Hepatocyte (in vitro differentiated cells): ENCODE measurements around the gene ADAM12. TPM values are rescaled to one million over a fixed set of nuclear protein-coding genes. Genes with fewer than 3 reads are reported as not detected.

Experiments used
- DNase-seq: peaks from one replicate; pipeline ENCODE4 v3.0.0-alpha.2; 2016; ENCODE audit warnings: low spot score
- H2AFZ ChIP-seq: fragments of 200-600 bp; sonication (generic); 2 replicates; pipeline ENCODE4 v1.6.0; 2016; ENCODE audit warnings: antibody characterized with exemption, mild to moderate bottlenecking
- H3K27ac ChIP-seq: fragments of 200-600 bp; sonication (generic); 2 replicates; pipeline ENCODE4 v1.5.1; 2016; ENCODE audit warnings: mild to moderate bottlenecking
- H3K27me3 ChIP-seq: fragments of 200-600 bp; sonication (generic); 2 replicates; pipeline ENCODE4 v1.6.1; 2016
- H3K36me3 ChIP-seq: fragments of 200-600 bp; sonication (generic); replicated peaks from 2 replicates; pipeline ENCODE4 v1.5.1; 2016; ENCODE audit warnings: low read depth; ENCODE audit not compliant: insufficient read depth
- H3K4me1 ChIP-seq: fragments of 200-600 bp; sonication (generic); 2 replicates; pipeline ENCODE4 v1.5.1; 2016; ENCODE audit warnings: mild to moderate bottlenecking, moderate library complexity; ENCODE audit not compliant: insufficient read depth
- H3K4me2 ChIP-seq: fragments of 200-600 bp; sonication (generic); 2 replicates; pipeline ENCODE4 v1.6.0; 2016
- H3K4me3 ChIP-seq: fragments of 200-600 bp; sonication (generic); 2 replicates; pipeline ENCODE4 v1.5.1; 2016; ENCODE audit warnings: mild to moderate bottlenecking
- H3K79me2 ChIP-seq: fragments of 200-600 bp; sonication (generic); 2 replicates; pipeline ENCODE4 v1.6.0; 2017; ENCODE audit warnings: mild to moderate bottlenecking
- H3K9me2 ChIP-seq: fragments of 200-600 bp; sonication (generic); replicated peaks from 2 replicates; pipeline ENCODE4 v1.6.0; 2017; ENCODE audit warnings: mild to moderate bottlenecking; ENCODE audit not compliant: insufficient read depth
- H3K9me3 ChIP-seq: fragments of 200-600 bp; sonication (generic); 2 replicates; pipeline ENCODE4 v1.5.1; 2016; ENCODE audit warnings: low read depth, mild to moderate bottlenecking
- H4K20me1 ChIP-seq: fragments of 200-600 bp; sonication (generic); 2 replicates; pipeline ENCODE4 v1.6.0; 2016; ENCODE audit warnings: mild to moderate bottlenecking; ENCODE audit not compliant: insufficient read depth, poor library complexity, severe bottlenecking
- EZH2 ChIP-seq: fragments of 200-600 bp; sonication (generic); IDR thresholded peaks from 2 replicates; pipeline ENCODE4 v1.6.1; 2016; ENCODE audit warnings: antibody characterized with exemption, mild to moderate bottlenecking, borderline replicate concordance
- EZH2phosphoT487 ChIP-seq: fragments of 200-600 bp; sonication (generic); IDR thresholded peaks from one replicate; pipeline ENCODE4 v1.6.1; 2018; ENCODE audit warnings: antibody characterized with exemption, mild to moderate bottlenecking, low read depth, moderate library complexity; ENCODE audit not compliant: unreplicated experiment, severe bottlenecking
- WGBS: methylation state at CpG from one replicate; pipeline ENCODE4 v1.1.6; 2016; ENCODE audit warnings: low lambda C conversion rate; ENCODE audit errors: missing lambda C conversion rate; 5-methylcytosine and 5-hydroxymethylcytosine counted together
- polyA plus RNA-seq: library from polyadenylated mRNA; unstranded; fragments of >200 nt; fragmentation: Nextera tagmentation; extraction: Ambion mirVana; gene quantifications from 2 replicates; pipeline ENCODE4 v1.2.1, GENCODE V29; 2016
- total RNA-seq: library from RNA; depleted of rRNA; stranded (reverse); fragments of >200 nt; gene quantifications from 2 replicates; pipeline ENCODE4 v1.2.3, GENCODE V29; 2014
- TF ChIP-seq, protein P1 (sequence below): fragments of 200-600 bp; sonication (generic); IDR thresholded peaks from 2 replicates; pipeline ENCODE4 v1.5.1; 2016; ENCODE audit warnings: antibody characterized with exemption, mild to moderate bottlenecking; ENCODE audit not compliant: poor library complexity

The ADAM12 gene
- total and polyA plus RNA-seq, 2 experiments from 2014 or later, result 4.9 to 11.3 TPM

- Histone ChIP-seq H3K4me3 (no peak overlapping the region), H3K27ac (no peak overlapping the region), H3K4me1 (no peaks in the 10 kb centered on the region), H2AFZ (no peak overlapping the region), H3K27me3 (no peaks in the 10 kb centered on the region), H3K79me2 (no peaks in the 10 kb centered on the region), H3K4me2 (no peak overlapping the region), H3K36me3 (no peaks in the 10 kb centered on the region), H3K9me3 (no peaks in the 10 kb centered on the region), H4K20me1 (no peaks in the 10 kb centered on the region), H3K9me2 (no peaks in the 10 kb centered on the region)
- TF ChIP-seq EZH2phosphoT487, result no peak
- TF ChIP-seq EZH2, result no peak
- TF ChIP-seq, protein P1, sequence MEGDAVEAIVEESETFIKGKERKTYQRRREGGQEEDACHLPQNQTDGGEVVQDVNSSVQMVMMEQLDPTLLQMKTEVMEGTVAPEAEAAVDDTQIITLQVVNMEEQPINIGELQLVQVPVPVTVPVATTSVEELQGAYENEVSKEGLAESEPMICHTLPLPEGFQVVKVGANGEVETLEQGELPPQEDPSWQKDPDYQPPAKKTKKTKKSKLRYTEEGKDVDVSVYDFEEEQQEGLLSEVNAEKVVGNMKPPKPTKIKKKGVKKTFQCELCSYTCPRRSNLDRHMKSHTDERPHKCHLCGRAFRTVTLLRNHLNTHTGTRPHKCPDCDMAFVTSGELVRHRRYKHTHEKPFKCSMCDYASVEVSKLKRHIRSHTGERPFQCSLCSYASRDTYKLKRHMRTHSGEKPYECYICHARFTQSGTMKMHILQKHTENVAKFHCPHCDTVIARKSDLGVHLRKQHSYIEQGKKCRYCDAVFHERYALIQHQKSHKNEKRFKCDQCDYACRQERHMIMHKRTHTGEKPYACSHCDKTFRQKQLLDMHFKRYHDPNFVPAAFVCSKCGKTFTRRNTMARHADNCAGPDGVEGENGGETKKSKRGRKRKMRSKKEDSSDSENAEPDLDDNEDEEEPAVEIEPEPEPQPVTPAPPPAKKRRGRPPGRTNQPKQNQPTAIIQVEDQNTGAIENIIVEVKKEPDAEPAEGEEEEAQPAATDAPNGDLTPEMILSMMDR, result peak; percentile 41
- peak; percentile 29 for DNase-seq
- WGBS, result 69% methylated on average over 10 of the region's 10 CpGs
These were observed 227.2 kb downstream of the ADAM12 start for GRCh38 chr10:126160971-126161630.

DNA sequence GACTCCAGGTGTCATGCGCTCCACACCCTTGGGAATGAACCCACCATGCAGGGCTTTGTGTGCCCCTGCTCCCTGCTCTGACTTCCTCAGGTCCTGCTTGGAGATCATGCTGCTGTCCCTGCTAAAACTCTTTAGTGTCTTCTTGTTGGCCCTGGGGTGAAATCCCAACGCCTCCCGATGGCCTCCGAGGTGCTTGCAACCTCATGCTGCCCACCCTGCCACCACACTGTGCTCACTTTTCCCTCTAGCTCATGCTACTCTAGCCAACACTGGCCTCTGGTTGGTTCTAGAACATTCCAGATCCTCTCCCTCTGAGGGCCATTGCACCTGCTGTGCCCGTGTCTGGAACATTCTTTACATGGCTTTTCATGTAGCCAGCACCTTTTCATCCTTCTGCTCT, 227.7 kb downstream of the ADAM12 start:
- Histone ChIP-seq H3K4me3 (no peak overlapping the region), H3K9me3 (no peaks in the 10 kb centered on the region), H3K4me2 (no peak overlapping the region), H4K20me1 (no peaks in the 10 kb centered on the region), H3K27ac (no peak overlapping the region), H3K36me3 (no peaks in the 10 kb centered on the region), H3K79me2 (no peaks in the 10 kb centered on the region), H3K9me2 (no peaks in the 10 kb centered on the region), H3K27me3 (no peaks in the 10 kb centered on the region), H2AFZ (no peak overlapping the region), H3K4me1 (no peaks in the 10 kb centered on the region)
- WGBS, result 66% methylated on average over 4 of the region's 5 CpGs
- no peak for TF ChIP-seq EZH2phosphoT487
- no peak for DNase-seq

- WGBS, result 84% methylated on average over 11 of the region's 20 CpGs
- TF ChIP-seq, protein P1, result no peak
- TF ChIP-seq EZH2phosphoT487 (no peak), EZH2 (no peak)
- Histone ChIP-seq H3K9me3 (no peaks in the 10 kb centered on the region), H3K4me2 (no peak overlapping the region), H3K4me3 (no peak overlapping the region), H2AFZ (no peak overlapping the region), H3K79me2 (no peaks in the 10 kb centered on the region), H3K27me3 (no peaks in the 10 kb centered on the region), H3K9me2 (no peaks in the 10 kb centered on the region), H3K4me1 (peaks cover 12% of the 10 kb centered on the region), H4K20me1 (no peaks in the 10 kb centered on the region), H3K27ac (no peak overlapping the region), H3K36me3 (no peaks in the 10 kb centered on the region)
- DNase-seq, result no peak
These were observed 230.0 kb downstream of the ADAM12 start for GRCh38 chr10:126158133-126158892.

DNA sequence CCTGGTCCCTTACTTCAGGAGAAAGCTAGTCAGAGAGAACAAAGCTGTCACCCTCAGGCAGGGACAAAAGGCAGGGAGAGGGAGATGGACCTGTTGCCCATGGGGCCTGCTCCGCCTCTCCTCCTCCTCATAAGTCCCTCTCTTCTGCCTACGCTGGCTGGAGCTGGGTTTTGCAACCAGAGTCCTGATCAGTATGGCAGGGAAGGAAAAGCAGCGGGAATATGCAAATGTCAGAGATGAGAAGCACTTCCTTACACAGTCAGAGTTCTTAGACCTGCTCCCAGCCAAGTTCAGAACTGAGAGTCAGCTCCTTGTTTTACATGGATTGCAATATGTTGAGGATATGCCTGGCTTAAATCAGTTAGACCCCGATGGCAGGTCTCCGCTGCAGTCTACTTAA, 231.1 kb downstream of the ADAM12 start:
- no peaks in the 10 kb centered on the region for H3K36me3 ChIP-seq
- peaks cover 12% of the 10 kb centered on the region for H3K4me1 ChIP-seq
- DNase-seq, result peak; percentile 22
- no peak overlapping the region for H3K4me3 ChIP-seq
- H3K27me3 ChIP-seq, result no peaks in the 10 kb centered on the region
- no peaks in the 10 kb centered on the region for H4K20me1 ChIP-seq
- TF ChIP-seq EZH2phosphoT487 (no peak), EZH2 (no peak)
- TF ChIP-seq, protein P1, result no peak
- H3K27ac ChIP-seq, result no peak overlapping the region
- no peaks in the 10 kb centered on the region for H3K9me2 ChIP-seq
- H3K79me2 ChIP-seq, result no peaks in the 10 kb centered on the region
- H2AFZ ChIP-seq, result no peak overlapping the region
- WGBS, result 62% methylated on average over 5 of the region's 5 CpGs
- H3K9me3 ChIP-seq, result no peaks in the 10 kb centered on the region
- no peak overlapping the region for H3K4me2 ChIP-seq
